ENCODE data around the gene CTTNBP2. TPM values are rescaled to one million over a fixed set of nuclear protein-coding genes. Genes with fewer than 3 reads are reported as not detected.
A peak's percentile ranks its signal among the peaks of the same experiment; 100 is the strongest.

The CTTNBP2 gene
- total RNA-seq, 1 donor: 11.9 TPM

DNA sequence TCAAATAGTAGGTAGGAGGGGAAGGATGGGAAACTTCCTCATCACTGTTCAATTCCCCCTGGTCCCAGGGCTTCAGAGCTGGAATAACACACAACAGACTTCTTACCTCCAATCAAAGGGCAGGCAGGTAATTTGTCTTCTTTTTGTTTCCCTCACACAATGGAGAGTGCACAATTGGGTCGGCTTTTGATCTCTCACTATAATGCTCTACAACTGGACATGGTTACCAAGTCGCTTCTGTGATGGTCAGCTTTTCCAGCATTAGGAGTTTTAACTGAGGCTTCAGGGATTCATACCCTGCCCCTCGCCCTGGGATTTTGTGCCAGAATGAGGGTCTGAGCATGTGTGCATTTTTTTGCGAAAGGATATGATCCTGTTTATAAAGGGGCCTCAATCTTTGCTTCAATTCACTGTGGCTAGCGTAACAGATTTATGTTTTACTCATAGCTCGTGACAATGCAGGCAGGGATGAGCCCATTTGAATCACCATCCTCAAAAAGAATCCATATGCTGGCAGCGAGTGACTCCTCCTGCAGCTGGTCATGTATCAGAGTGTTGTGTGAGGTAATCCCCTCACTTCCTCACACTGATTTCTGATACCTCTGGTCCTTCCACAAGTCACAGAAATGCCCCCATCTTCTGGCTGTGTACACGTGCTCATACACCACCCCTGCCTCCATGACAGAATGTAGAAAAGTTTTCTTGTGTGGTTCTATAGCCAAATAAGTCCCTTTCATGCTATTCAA is 189.6 kb downstream of the CTTNBP2 start:
- DNase-seq (ENCODE audit: low read depth): no peak

GRCh38 chr7:117682681-117683385 is 190.4 kb downstream of the CTTNBP2 start:
- no peak for DNase-seq (ENCODE audit: low read depth)
- no peak overlapping the region for H3K4me3 ChIP-seq (ENCODE audit: low read depth, low read length)
- TF ChIP-seq, protein P1, sequence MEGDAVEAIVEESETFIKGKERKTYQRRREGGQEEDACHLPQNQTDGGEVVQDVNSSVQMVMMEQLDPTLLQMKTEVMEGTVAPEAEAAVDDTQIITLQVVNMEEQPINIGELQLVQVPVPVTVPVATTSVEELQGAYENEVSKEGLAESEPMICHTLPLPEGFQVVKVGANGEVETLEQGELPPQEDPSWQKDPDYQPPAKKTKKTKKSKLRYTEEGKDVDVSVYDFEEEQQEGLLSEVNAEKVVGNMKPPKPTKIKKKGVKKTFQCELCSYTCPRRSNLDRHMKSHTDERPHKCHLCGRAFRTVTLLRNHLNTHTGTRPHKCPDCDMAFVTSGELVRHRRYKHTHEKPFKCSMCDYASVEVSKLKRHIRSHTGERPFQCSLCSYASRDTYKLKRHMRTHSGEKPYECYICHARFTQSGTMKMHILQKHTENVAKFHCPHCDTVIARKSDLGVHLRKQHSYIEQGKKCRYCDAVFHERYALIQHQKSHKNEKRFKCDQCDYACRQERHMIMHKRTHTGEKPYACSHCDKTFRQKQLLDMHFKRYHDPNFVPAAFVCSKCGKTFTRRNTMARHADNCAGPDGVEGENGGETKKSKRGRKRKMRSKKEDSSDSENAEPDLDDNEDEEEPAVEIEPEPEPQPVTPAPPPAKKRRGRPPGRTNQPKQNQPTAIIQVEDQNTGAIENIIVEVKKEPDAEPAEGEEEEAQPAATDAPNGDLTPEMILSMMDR (IDR thresholded peaks at IDR 0.05; ENCODE audit: insufficient read depth, low read length): no peak

More for the DNA sequence above, 189.6 kb downstream of the CTTNBP2 start:
- TF ChIP-seq, protein P1 (IDR thresholded peaks at IDR 0.05; ENCODE audit: insufficient read depth, low read length): no peak
- no peak overlapping the region for H3K4me3 ChIP-seq (ENCODE audit: low read depth, low read length)

DNA sequence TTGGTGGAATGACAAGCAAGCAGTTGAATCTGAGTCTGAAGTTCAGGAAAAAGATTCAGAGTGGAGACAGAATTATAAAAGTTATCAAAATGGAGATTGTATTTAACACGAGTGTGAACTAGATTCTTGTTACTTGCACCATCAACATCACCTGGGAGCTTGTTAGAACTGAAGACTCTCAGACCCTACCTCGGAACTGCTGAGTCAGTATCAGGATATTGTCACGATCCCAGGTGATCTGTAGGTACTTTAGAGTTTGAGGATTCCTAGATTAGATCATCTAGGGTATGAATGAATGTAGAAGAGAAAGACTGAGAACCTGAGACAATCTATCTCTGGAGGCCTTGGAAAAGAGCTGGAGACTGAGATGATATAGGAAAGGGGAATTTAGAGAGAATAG is 194.1 kb downstream of the CTTNBP2 start:
- DNase-seq (ENCODE audit: low read depth): no peak
- TF ChIP-seq, protein P1 (IDR thresholded peaks at IDR 0.05; ENCODE audit: insufficient read depth, low read length): no peak
- no peak overlapping the region for H3K4me3 ChIP-seq (ENCODE audit: low read depth, low read length)

DNA sequence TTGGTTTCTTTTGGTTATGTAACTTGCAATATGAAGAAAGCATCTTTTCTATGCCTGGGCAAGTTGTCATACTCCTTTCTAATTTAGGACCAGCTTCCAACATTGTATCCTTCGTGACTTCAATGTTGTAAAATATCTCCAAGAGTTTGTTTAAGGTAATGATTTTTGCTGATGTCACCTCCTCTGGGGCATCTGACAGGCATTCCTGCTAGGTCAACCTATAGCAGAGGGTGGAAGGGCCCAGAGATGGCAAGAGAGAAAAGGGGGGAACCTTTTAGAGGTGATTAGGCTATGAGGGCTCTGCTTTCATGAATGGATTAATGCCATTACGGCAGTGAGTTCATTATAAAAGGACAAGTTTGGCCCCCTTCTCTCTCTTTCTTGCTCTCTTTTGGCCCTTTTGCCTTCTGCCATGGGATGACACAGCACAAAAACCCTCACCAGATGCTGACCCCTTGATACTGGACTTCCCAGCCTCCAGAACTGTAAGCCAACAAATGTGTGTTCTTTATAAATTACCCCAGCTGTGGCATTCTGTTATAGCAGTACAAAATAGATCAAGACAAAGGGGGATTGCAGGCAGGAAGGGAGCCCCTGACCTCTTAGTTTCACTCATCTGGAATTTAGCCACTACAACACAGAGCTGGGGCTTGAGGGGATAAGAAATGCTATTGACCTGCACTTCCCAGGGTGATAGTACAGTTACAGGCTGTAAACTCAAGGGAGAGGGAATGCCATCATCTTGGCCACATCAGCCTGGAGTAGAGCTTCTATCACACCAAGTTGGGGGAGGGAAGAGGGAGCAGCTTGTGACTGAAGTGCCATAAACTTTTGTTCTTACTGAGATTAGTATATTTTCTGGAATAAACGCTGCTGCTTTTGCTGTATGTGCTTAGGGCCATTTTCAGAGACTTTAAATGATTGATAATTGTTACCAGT is 197.5 kb downstream of the CTTNBP2 start:
- DNase-seq (ENCODE audit: low read depth): peak; percentile 39
- H3K4me3 ChIP-seq (ENCODE audit: low read depth, low read length): no peak overlapping the region
- TF ChIP-seq, protein P1 (IDR thresholded peaks at IDR 0.05; ENCODE audit: insufficient read depth, low read length): no peak

GRCh38 chr7:117674617-117675016 is 198.6 kb downstream of the CTTNBP2 start:
- TF ChIP-seq, protein P1 (IDR thresholded peaks at IDR 0.05; ENCODE audit: insufficient read depth, low read length): no peak
- DNase-seq (ENCODE audit: low read depth): no peak
- no peak overlapping the region for H3K4me3 ChIP-seq (ENCODE audit: low read depth, low read length)

GRCh38 chr7:117673839-117674238 is 199.4 kb downstream of the CTTNBP2 start:
- DNase-seq (ENCODE audit: low read depth): peak; percentile 73
- TF ChIP-seq, protein P1 (IDR thresholded peaks at IDR 0.05; ENCODE audit: insufficient read depth, low read length): peak; percentile 43
- H3K4me3 ChIP-seq (ENCODE audit: low read depth, low read length): no peak overlapping the region

Measured in fibroblast of the aortic adventitia (primary cell).